ENCODE results near the gene KCNAB1. TPM values are rescaled to one million over a fixed set of nuclear protein-coding genes. Genes with fewer than 3 reads are reported as not detected.

KCNAB1 gene
- total and polyA plus RNA-seq, 2 of the 8 experiments (the other 6 are each of a cell fraction or from before 2014, with no cell fraction given) = 0.51 to 2.3 TPM

- no peak for TF ChIP-seq CHD7 (IDR thresholded peaks at IDR 0.05; ENCODE audit: insufficient replicate concordance, low read length)
- no peak for TF ChIP-seq SIX5 (IDR thresholded peaks at IDR 0.05; ENCODE audit: low read depth, low read length)
- no peak for TF ChIP-seq BCL11A (IDR thresholded peaks at IDR 0.05; ENCODE audit: low read depth in 2 of 2, low read length in 2 of 2)
- no peak for TF ChIP-seq GTF2F1 (IDR thresholded peaks at IDR 0.05; ENCODE audit: borderline replicate concordance, low read depth, low read length)
These were observed 277.2 kb downstream of the KCNAB1 start (continued) for GRCh38 chr3:156397534-156397933.

Measured in H1 (cell line).